Ishikawa (cell line): ENCODE results near the gene MYB.

Experiments used
- CEBPB ChIP-seq: IDR thresholded peaks from 2 replicates; pipeline ENCODE4 v1.6.1; 2012
- CREB1 ChIP-seq: IDR thresholded peaks from 2 replicates; pipeline ENCODE4 v1.6.1; 2012; ENCODE audit warnings: low read depth
- EGR1 ChIP-seq: IDR thresholded peaks from 2 replicates; pipeline ENCODE4 v1.6.1; 2012
- EP300 ChIP-seq: IDR thresholded peaks from 2 replicates; pipeline ENCODE4 v1.6.1; 2012; ENCODE audit warnings: borderline replicate concordance
- FOXM1 ChIP-seq: IDR thresholded peaks from 2 replicates; pipeline ENCODE4 v1.6.1; 2012; ENCODE audit warnings: low read depth, borderline replicate concordance
- RAD21 ChIP-seq: IDR thresholded peaks from 2 replicates; pipeline ENCODE4 v1.6.1; 2012; ENCODE audit warnings: low read depth
- TAF1 ChIP-seq: IDR thresholded peaks from 2 replicates; pipeline ENCODE4 v1.6.1; 2012; ENCODE audit warnings: low read depth, mild to moderate bottlenecking
- TEAD4 ChIP-seq: IDR thresholded peaks from 2 replicates; pipeline ENCODE4 v1.6.1; 2012
- YY1 ChIP-seq: IDR thresholded peaks from 2 replicates; pipeline ENCODE4 v1.6.1; 2012; ENCODE audit warnings: low read depth
- ZBTB7A ChIP-seq: IDR thresholded peaks from 2 replicates; pipeline ENCODE4 v1.6.1; 2012; ENCODE audit warnings: low read depth
- TF ChIP-seq, protein P1 (sequence below): IDR thresholded peaks from 2 replicates; pipeline ENCODE4 v1.6.1; 2012; ENCODE audit warnings: low read depth, mild to moderate bottlenecking
- TF ChIP-seq, protein P2 (sequence below): IDR thresholded peaks from 2 replicates; pipeline ENCODE4 v1.6.1; 2012
- TF ChIP-seq, protein P3 (sequence below): IDR thresholded peaks from 2 replicates; pipeline ENCODE4 v1.6.1; 2012

DNA sequence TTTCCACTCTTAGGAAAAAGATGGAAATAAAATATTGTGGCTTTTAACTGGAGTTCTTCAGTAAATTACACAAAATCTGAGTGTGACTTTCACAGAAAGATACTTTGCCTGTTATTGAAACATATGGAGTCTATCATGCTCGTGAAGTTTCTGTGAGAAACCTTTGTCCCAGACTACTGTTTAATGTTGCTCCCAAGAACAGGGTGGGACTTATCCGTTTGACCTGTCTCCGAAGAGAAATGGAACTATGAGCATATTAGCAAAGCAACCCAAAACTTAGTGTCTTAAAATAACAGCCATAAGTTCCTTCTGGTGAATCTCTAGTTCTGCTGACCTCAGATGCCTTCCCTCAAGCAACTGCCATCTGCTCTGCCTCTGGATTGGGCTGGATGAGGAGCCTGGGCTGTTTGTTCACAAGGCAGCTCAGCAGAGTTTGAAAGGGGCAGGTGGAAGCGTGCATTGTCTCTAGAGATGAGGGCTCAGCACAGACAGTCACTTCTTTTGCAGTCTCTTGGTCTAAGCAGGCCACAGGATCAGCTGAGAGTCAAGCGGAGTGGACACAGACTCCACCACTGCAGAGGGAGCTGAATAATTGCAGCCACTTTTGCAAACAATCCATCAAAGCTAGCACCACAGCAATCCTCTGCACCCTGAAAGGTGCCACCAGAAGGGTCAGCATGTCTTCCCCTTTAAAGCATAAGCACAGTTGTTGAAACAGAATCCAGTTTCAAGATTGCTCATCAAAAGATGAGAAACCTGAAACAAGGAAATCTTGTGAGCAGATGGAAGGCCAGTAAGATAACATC is 52.8 kb downstream of the MYB start:
- TF ChIP-seq, protein P1, sequence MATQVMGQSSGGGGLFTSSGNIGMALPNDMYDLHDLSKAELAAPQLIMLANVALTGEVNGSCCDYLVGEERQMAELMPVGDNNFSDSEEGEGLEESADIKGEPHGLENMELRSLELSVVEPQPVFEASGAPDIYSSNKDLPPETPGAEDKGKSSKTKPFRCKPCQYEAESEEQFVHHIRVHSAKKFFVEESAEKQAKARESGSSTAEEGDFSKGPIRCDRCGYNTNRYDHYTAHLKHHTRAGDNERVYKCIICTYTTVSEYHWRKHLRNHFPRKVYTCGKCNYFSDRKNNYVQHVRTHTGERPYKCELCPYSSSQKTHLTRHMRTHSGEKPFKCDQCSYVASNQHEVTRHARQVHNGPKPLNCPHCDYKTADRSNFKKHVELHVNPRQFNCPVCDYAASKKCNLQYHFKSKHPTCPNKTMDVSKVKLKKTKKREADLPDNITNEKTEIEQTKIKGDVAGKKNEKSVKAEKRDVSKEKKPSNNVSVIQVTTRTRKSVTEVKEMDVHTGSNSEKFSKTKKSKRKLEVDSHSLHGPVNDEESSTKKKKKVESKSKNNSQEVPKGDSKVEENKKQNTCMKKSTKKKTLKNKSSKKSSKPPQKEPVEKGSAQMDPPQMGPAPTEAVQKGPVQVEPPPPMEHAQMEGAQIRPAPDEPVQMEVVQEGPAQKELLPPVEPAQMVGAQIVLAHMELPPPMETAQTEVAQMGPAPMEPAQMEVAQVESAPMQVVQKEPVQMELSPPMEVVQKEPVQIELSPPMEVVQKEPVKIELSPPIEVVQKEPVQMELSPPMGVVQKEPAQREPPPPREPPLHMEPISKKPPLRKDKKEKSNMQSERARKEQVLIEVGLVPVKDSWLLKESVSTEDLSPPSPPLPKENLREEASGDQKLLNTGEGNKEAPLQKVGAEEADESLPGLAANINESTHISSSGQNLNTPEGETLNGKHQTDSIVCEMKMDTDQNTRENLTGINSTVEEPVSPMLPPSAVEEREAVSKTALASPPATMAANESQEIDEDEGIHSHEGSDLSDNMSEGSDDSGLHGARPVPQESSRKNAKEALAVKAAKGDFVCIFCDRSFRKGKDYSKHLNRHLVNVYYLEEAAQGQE: no peak
- TF ChIP-seq CEBPB: no peak
- no peak for TF ChIP-seq YY1
- TF ChIP-seq RAD21: no peak
- TF ChIP-seq EGR1: no peak
- TF ChIP-seq TEAD4: no peak
- TF ChIP-seq, protein P2, sequence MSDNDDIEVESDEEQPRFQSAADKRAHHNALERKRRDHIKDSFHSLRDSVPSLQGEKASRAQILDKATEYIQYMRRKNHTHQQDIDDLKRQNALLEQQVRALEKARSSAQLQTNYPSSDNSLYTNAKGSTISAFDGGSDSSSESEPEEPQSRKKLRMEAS: no peak
- TF ChIP-seq ZBTB7A: no peak
- TF ChIP-seq CREB1: no peak
- no peak for TF ChIP-seq TAF1
- TF ChIP-seq, protein P3, sequence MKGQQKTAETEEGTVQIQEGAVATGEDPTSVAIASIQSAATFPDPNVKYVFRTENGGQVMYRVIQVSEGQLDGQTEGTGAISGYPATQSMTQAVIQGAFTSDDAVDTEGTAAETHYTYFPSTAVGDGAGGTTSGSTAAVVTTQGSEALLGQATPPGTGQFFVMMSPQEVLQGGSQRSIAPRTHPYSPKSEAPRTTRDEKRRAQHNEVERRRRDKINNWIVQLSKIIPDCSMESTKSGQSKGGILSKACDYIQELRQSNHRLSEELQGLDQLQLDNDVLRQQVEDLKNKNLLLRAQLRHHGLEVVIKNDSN: no peak
- TF ChIP-seq EP300: no peak
- no peak for TF ChIP-seq FOXM1
